ENCODE data around the gene TMEM270. TPM values are rescaled to one million over a fixed set of nuclear protein-coding genes. Genes with fewer than 3 reads are reported as not detected.
"Not testable (repeated sequence)": the region's sequence is repeated elsewhere in the genome, so short reads cannot be mapped to it uniquely, and the experiment has no call there.

TMEM270 gene
- total RNA-seq, 1 donor from 2014 or later, result not detected

DNA sequence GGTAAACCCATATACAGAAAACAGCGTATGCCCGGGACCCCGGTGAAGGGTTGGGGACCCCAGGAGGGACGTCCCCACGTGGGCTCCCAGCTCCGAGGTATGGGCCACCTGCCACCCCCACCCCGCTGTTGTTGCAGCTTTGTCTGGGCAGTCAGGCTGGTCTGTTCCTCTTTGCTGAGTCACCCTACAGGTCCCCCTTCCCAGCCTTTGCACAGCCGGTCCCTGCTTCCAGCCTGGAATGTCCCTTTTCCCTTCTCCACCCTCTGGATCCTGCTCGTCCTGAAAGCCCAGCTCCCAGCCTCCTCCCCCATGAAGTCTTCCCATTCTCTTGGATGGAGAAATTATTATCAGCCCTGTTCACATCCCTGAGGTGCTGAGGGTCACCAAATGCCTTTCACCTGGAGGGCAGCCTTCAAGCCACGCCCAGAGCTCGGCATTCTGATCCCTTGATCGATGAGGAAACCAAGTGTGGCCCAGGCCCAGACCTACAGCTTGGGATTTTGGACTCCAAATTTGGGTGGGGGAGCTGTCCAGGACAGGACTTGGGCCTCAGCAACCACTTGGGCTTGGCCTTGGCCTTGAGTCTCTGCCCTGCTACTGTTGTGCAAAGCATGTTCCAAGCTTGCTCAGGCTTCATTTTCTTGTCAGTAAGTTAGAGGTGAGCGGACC lies 27.6 kb upstream of the TMEM270 start:
- no peak for DNase-seq

- DNase-seq, result no peak
Measured at GRCh38 chr7:73834626-73835191, 26.2 kb upstream of the TMEM270 start.

- DNase-seq, result not testable (repeated sequence)
Measured at GRCh38 chr7:73837167-73837566, 23.8 kb upstream of the TMEM270 start.

DNA sequence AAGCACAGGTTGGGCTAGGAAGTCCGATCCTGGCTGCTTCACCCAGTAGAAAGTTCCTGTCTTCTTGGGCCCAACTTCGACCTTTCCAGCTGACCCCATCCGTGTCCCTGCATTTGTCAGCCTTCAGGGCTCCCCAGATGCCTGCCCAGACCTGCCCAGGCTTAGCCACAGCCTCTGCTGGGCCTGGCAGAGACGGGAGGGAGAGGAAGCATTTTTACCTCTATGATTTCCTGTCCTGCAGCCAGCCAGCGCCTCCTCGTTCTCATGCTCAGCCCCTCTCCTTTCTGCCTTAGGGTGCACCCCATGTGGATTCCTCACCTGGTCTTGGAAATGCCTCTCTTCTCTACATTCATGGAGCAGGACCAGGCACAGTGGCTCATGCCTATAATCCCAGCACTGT lies 22.3 kb upstream of the TMEM270 start:
- no peak for DNase-seq

DNA sequence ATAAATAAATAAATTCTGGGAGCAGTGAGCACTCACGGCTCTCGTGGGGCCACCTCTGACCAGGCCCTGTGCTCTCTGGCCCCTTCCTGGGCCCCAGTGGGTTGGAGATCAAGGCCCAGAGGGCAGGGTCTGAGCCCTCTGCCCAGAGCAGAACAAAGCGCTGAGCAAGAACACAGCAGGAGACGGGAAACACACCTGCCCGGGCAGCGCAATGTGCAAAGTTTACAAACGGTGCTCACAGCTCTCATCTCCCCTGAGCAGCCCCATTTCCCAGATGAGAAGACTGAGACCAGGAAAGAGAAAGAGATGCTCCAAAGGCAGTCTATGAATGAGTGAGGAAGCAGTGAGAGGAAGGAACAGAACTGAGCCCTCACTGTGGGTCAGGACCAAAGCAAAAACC lies 21.7 kb upstream of the TMEM270 start:
- DNase-seq, result no peak

DNA sequence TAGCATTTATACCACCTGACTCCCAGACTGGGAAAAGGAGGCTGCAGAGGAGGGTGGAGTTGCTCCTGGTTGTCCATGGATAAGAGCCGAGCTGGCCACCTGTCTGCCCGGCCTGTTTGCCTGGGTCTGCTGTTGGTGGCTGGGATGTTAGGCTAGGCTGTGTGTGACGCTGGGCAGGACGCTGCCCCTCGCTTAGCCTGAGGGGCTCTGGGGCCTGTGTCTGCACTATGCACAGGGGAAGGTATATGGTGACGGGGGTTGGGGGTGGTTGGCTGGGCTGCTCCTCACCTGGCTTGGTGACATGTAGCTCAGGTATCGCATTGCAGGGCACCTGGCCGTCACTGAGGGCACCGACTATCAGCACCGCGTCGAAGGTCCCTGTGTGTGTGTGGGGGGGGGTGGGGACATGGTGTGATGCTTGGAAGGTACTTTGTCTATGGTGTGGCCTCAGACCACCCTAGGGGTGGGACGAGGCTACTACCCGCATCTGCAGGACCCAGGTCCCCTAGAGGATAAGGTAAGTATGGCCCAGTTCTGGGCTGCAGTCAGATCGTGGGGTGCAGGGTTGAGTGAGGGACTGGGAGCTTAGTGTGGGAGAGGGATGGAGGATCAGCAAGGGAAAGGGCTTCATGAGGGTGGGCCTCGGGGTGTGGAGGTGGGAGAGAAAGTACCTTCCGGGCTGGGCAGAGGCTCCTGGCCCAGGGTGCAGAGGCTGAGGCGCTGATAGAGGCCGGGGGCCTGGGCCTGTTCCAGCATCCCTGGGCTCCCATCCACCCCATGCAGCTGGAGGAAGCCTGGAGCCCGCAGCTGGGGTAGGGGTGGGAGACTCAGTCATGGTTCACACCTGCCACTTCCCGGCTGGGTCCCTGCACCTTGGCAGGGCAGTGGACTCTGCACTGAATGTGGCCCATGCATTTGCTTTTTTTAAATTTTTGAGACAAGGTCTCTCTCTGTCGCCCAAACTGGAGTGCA lies 20.9 kb upstream of the TMEM270 start:
- no peak for DNase-seq

DNA sequence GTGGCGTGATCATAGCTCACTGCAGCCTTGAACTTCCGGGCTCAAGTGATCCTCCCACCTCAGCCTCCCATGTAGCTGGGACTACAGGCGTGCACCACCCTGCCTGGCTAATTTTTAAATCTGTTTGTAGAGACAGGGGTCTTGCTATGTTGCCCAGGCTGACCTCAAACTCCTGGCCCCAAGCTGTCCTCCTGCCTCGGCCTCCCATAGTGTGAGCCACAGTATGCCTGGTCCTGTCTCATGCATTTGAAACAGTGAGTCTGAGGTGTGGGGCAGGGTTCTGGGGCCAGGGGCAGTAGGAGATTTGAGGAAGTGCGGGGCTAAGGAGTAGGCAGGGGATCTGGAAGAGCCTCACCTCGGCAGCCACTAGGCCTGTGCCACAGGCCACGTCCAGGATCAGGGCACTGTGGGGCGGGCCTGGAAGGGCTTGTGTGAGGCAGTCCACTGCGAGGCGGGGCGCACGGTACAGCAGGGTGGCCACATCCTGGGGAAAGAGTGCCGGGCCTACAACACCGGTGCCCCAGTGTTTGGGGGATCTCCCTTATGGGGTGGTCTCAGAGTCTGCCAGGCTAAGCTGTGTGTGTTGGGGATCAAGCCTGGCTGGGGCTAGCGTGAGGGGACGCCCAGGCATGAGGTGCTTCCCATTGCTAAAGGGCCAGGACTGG lies 20.1 kb upstream of the TMEM270 start:
- no peak for DNase-seq

DNA sequence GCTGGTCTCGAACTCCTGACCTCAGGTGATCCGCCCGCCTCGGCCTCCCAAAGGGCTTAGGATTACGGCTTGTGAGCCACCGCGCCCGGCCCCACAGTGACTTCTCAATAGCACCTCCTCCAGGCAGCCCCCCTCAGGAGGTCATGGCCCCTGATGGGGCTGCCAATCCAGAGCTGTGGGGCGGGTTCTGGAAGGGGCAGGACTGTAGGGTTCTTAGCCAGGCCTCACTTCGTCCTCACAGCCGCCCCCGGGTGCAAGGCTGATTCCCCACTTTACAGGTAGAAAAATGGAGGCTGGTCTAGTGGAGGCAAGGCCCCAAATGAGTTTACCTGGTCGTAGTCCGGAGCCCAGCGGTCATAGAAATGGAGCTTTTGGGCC lies 19.3 kb upstream of the TMEM270 start:
- no peak for DNase-seq

DNA sequence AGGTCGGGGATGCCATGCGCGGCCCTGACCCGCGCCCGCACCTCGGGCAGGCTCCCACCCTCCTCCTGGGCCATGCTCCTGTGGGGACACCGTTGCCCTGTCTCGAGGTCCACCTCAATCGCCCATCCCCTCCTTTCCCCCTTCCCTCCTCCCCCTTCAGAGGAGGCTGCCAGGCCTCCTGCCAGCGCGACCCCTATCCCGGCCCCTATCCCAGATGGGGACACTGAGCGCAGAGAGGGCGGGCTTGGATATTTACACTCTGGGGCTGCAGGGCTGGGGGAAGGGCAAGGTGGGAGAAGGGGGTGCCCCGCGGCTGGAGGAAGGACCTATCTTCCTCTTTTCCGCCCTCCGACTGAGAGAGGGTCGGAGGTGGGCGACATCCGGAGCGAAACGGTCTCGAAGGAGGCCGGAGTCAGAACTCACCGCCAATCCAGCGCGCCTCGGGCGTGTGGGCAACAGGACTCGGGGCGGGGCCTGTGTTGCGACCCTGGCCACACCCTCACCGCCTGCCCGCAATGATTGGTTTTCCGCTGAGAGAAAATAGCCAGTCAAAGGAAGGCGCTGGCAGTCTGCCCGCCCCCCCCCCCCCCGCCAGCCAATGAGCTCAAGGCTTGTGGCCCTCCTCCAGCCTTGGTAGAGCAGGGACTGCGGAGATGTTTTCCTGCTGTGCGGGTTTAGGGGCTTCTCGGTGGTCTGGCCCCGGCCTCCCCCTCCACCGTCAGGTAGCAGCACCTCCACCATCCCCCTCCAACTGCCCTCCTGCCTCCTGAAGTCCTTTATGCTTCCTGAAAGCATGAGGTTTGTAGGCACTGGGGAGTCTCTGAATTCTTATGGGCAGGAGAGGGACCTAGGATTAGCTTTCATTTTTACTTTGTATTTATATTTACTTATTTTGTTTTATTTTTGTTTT lies 18.6 kb upstream of the TMEM270 start, which contains the start of gene METTL27:
METTL27 (minus strand) TSS at position 450 of the 910 bp plus-strand sequence; CDS start at position 74, 376 bp downstream.
- DNase-seq, result peak; percentile 93

DNA sequence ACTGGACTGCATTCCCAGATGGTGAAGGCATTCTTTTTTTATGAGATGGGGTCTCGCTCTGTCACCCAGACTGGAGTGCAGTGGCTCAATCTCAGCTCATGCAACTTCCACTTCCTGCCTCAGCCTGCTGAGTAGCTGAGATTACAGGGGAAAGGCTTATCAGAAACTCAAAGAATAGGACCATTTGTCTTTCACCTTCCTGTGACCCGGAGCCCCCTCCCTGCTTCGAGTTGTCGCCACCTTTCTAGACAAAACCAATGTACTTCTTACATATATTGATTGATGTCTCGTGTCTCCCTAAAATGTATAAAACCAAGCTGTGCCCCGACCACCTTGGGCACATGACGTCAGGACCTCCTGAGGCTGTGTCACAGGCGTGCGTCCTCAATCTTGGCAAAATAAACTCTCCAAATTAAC lies 16.8 kb upstream of the TMEM270 start:
- DNase-seq, result no peak

- no peak for DNase-seq
Measured at GRCh38 chr7:73844848-73845460, 16.0 kb upstream of the TMEM270 start.

GRCh38 chr7:73845701-73846195 lies 15.2 kb upstream of the TMEM270 start:
- DNase-seq, result not testable (repeated sequence)

DNA sequence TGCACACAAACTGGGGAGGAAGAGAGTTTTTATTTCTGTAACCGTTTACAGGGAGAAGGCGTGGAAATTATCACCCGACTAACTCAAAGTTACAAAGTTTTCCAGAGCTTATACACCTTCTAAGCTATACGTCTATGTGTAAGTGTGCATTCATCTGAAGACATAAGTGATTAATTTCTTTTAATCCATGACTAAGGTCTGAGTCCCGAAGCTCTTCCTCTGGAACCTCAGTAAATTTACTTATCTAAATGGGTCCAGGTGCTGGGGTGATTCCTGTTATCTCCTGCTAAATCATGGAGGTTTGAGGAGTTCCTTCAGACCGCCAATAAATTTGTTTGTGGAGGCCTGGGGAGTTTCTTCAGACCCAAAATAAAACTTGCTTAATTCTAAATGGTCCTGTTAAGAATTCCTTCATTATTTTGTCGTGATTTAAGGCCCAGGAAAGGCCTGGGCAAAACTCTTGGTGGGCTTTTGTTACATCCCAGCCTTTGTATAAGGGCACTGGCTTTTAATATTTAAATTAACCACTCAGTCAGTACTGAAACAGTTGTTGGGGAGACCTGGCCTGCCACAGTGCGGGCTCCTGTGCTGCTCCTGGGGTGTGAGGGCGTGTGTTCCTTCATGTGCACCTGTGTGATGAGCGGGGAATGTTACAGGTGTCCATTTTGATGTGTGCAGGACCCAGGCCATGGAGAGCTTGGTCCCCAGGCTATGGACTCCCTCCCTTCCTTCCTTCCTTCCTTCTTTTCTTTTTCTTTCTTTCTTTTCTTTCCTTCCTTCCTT lies 12.8 kb upstream of the TMEM270 start:
- no peak for DNase-seq

GRCh38 chr7:73850781-73851207 lies 10.2 kb upstream of the TMEM270 start:
- peak; percentile 91 for DNase-seq

DNA sequence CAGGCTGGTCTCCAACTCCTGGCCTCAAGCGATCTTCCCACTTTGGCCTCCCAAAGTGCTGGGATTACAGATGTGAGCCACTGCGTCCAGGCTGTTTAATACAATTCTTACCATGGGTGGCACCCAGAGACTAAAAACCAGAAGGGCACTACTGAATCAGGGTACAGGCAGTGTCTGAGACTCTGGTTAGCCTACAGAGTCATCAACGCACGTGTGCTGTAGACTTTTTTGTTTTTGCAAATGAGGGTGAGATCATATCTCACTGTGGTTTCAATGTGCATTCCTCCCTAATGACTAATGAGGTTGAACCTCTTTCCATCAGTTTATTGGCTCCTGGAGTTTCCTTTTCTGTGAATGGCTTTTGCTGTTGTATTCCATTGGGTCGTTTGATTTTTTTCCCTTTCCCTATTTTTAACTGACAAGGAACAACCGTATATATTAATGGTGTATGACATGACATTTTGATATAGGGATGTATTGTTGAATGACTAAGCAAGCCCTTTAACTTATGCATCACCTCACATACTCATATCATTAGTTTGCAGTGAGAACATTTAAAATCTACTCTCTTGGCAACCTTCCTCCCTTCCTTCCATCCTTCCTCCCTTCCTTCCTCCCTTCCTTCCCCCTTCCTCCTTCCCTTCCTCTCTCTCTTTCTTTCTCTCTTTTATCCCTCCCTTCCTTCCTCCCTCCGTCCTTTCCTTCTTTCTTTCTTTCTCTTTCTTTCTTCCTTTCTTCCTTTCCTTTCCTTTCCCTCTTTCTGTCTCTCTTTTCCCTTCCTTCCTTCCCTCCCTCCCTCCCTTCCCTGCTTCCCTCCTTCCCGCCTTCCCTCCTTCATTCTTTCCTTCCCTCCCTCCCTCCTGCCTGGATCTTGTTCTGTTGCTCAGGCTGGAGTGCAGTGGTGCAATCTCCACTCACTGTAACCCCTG lies 9.3 kb upstream of the TMEM270 start:
- peak; percentile 96 for DNase-seq

- no peak for DNase-seq
Measured at GRCh38 chr7:73852500-73852899, 8.5 kb upstream of the TMEM270 start.

GRCh38 chr7:73856941-73857340 lies 4.0 kb upstream of the TMEM270 start:
- no peak for DNase-seq

- no peak for DNase-seq
Measured at GRCh38 chr7:73858807-73859206, 2.2 kb upstream of the TMEM270 start.

- DNase-seq, result no peak
Measured at GRCh38 chr7:73861305-73861704, 346 bp downstream of the TMEM270 start.

Data from dermis blood vessel endothelial cell (primary cell).